ENCODE results near the gene POLR1A. TPM values are rescaled to one million over a fixed set of nuclear protein-coding genes. Genes with fewer than 3 reads are reported as not detected.

Gene POLR1A
- total RNA-seq, 1 experiment from 2014 or later = 29.7 TPM

DNA sequence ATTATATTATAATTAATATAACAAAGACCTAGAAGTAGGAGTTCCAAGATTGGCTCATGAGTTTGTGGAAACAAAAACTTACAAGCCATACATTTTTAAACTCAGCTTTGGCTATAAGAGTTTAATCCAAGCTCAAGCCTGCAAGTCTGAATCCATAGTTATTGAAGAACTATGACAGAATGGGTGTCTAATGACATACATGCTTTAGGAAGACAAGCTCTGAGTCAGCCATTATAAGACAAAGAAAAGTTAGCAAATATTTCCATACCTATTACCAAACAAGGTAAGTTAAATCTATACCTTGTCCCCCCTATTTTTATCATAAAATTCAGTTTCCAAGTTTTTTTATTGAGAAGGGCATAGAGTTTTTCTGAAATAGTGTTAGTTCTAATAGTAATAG is 95.6 kb downstream of the POLR1A start:
- no peaks in the 10 kb centered on the region for H3K27me3 ChIP-seq (ENCODE audit: insufficient read depth, low read depth)

DNA sequence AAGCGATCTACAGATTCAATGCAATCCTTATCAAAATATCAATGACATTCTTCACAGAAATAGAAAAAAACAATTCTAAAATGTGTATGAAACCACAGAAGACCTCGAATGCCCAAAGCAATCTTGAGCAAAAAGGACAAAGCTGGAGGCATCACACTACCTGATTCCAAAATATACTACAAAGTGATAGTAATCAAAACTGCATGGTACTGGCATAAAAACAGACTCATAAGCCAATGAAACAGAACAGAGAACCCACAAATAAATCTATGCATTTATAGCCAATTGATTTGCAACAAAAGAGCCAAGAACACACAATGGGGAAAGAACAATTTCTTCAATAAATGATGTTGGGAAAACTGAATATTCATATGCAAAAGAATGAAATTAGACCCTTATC is 99.2 kb downstream of the POLR1A start:
- Histone ChIP-seq H3K4me2 (no peak overlapping the region), H3K79me2 (ENCODE audit: low read depth) (no peaks in the 10 kb centered on the region), H3K27ac (no peak overlapping the region), H3F3A (ENCODE audit: insufficient read depth, low read depth) (0 out of 2 replicates have a peak, but pooled peaks cover 2% of the 10 kb centered on the region), H2AFZ (no peak overlapping the region), H3K27me3 (ENCODE audit: insufficient read depth, low read depth) (no peaks in the 10 kb centered on the region), H3K4me3 (no peak overlapping the region), H3K9me2 (ENCODE audit: insufficient read depth) (no peaks in the 10 kb centered on the region), H4K20me1 (ENCODE audit: insufficient read depth) (no peaks in the 10 kb centered on the region; the same call in none of the 2 replicates), H3K36me3 (ENCODE audit: low read depth) (no peaks in the 10 kb centered on the region), H3K4me1 (replicated peaks; ENCODE audit: insufficient read depth) (peaks cover 6% of the 10 kb centered on the region), H3K9me3 (ENCODE audit: insufficient read depth, low read depth) (peaks cover 11% of the 10 kb centered on the region)
- ChIA-PET POLR2A (ENCODE audit: unreplicated experiment) (no interaction called here), CTCF (no interaction called here)
- DNase-seq = no peak
- BruUV-seq (replicated peaks) = no TSS peak
- TF ChIP-seq EZH2 (IDR thresholded peaks at IDR 0.05; ENCODE audit: low read depth) = no peak
- TF ChIP-seq, protein P1, sequence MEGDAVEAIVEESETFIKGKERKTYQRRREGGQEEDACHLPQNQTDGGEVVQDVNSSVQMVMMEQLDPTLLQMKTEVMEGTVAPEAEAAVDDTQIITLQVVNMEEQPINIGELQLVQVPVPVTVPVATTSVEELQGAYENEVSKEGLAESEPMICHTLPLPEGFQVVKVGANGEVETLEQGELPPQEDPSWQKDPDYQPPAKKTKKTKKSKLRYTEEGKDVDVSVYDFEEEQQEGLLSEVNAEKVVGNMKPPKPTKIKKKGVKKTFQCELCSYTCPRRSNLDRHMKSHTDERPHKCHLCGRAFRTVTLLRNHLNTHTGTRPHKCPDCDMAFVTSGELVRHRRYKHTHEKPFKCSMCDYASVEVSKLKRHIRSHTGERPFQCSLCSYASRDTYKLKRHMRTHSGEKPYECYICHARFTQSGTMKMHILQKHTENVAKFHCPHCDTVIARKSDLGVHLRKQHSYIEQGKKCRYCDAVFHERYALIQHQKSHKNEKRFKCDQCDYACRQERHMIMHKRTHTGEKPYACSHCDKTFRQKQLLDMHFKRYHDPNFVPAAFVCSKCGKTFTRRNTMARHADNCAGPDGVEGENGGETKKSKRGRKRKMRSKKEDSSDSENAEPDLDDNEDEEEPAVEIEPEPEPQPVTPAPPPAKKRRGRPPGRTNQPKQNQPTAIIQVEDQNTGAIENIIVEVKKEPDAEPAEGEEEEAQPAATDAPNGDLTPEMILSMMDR (conservative IDR thresholded peaks at IDR 0.05) = no peak
- intact Hi-C loops (cut with micrococcal nuclease; ENCODE audit: unreplicated experiment) = no loop called here

More for the DNA sequence above, 95.6 kb downstream of the POLR1A start:
- Histone ChIP-seq H3K4me2 (no peak overlapping the region), H3F3A (ENCODE audit: insufficient read depth, low read depth) (0 out of 2 replicates have a peak, but pooled peaks cover 2% of the 10 kb centered on the region), H3K4me1 (replicated peaks; ENCODE audit: insufficient read depth) (peaks cover 8% of the 10 kb centered on the region), H3K9me3 (ENCODE audit: insufficient read depth, low read depth) (peaks cover 16% of the 10 kb centered on the region), H4K20me1 (ENCODE audit: insufficient read depth) (no peaks in the 10 kb centered on the region; the same call in none of the 2 replicates), H3K27ac (no peak overlapping the region), H2AFZ (no peak overlapping the region), H3K9me2 (ENCODE audit: insufficient read depth) (no peaks in the 10 kb centered on the region), H3K36me3 (ENCODE audit: low read depth) (no peaks in the 10 kb centered on the region), H3K79me2 (ENCODE audit: low read depth) (no peaks in the 10 kb centered on the region), H3K4me3 (no peak overlapping the region)
- BruUV-seq (replicated peaks) = no TSS peak
- no peak for TF ChIP-seq EZH2 (IDR thresholded peaks at IDR 0.05; ENCODE audit: low read depth)
- TF ChIP-seq, protein P1 (conservative IDR thresholded peaks at IDR 0.05) = no peak
- no peak for DNase-seq
- CTCF ChIA-PET = interaction anchor here (0.9 kb wide), 1 partner anchor 10 kb away, joined by 4 read pairs; no protein-coding TSS in a partner anchor
- POLR2A ChIA-PET (ENCODE audit: unreplicated experiment) = no interaction called here
- intact Hi-C loops (cut with micrococcal nuclease; ENCODE audit: unreplicated experiment) = no loop called here

DNA sequence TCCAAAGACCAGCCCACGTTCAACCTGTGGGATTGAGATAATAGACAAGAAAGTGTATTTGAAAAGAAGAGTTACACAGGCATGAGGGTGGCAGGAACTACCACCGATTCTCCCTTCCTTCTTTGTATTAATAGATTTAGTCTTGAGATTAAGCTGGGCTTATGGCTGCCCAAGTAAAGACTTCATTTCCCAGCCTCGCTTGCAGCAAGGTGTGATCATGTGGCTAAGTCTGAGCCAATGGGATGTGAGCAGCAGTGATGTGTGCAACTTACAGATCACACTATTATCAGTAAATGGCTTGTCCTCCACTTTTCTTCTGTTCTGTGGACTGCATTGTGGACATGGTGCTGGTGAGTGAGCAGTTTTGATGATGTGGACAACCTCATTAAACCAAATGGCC is 101.7 kb downstream of the POLR1A start:
- no peak for DNase-seq
- Histone ChIP-seq H3K36me3 (ENCODE audit: low read depth) (no peaks in the 10 kb centered on the region), H3K4me2 (no peak overlapping the region), H3K4me1 (replicated peaks; ENCODE audit: insufficient read depth) (0 out of 2 replicates have a peak, but pooled peaks cover 6% of the 10 kb centered on the region), H4K20me1 (ENCODE audit: insufficient read depth) (no peaks in the 10 kb centered on the region; the same call in none of the 2 replicates), H3K27ac (no peak overlapping the region), H2AFZ (no peak overlapping the region), H3K27me3 (ENCODE audit: insufficient read depth, low read depth) (no peaks in the 10 kb centered on the region), H3F3A (ENCODE audit: insufficient read depth, low read depth) (no peaks in the 10 kb centered on the region; the same call in 1 of the 2 replicates), H3K9me2 (ENCODE audit: insufficient read depth) (no peaks in the 10 kb centered on the region), H3K4me3 (no peak overlapping the region), H3K9me3 (ENCODE audit: insufficient read depth, low read depth) (peaks cover 11% of the 10 kb centered on the region), H3K79me2 (ENCODE audit: low read depth) (no peaks in the 10 kb centered on the region)
- BruUV-seq (replicated peaks) = no TSS peak
- TF ChIP-seq EZH2 (IDR thresholded peaks at IDR 0.05; ENCODE audit: low read depth) = no peak
- TF ChIP-seq, protein P1 (conservative IDR thresholded peaks at IDR 0.05) = no peak
- CTCF ChIA-PET = no interaction called here
- POLR2A ChIA-PET (ENCODE audit: unreplicated experiment) = interaction anchor here (0.7 kb wide), 1 partner anchor 439 kb away, joined by 3 read pairs; no protein-coding TSS in a partner anchor
- intact Hi-C loops (cut with micrococcal nuclease; ENCODE audit: unreplicated experiment) = no loop called here

Measured in PC-9 (cell line).